ENCODE data around the gene GLT8D2.

GLT8D2 gene

DNA sequence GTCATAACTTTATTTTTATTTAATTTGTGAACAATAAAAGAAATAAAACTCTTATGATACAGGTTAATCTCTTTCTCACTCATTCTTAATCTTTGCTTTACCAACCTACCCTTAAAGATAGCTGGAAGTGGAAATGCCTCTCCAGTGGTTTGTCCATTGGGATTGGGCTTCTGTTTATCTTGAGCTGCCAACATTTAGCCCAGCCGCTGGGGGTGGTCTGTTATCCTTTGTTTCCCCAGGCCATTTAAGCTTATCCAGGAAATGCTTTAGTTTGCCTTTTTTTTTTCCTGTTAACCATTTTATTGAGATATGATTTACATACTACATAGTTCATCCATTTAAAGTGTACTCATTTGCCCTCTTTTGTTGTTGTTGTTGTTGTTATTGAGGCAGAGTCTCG, 76.1 kb downstream of the GLT8D2 start:
- Histone ChIP-seq H3K27me3 (ENCODE audit: control insufficient read depth in 1 of 2, insufficient read depth in 1 of 2, low read length in 2 of 2) (no peaks in the 10 kb centered on the region), H2AFZ (ENCODE audit: low read depth, low read length) (no peak overlapping the region), H3K14ac (ENCODE audit: low read length in 2 of 2) (no peak overlapping the region), H2BK15ac (ENCODE audit: low read depth, poor library complexity, severe bottlenecking) (no peak overlapping the region), H3K9me3 (ENCODE audit: control insufficient read depth, low read length) (no peaks in the 10 kb centered on the region), H3K4me3 (ENCODE audit: insufficient read depth in 1 of 2, low read depth in 1 of 2, low read length in 2 of 2) (no peak overlapping the region), H4K91ac (ENCODE audit: low read length) (no peak overlapping the region), H2BK5ac (ENCODE audit: low read depth, low read length, poor library complexity, severe bottlenecking) (no peak overlapping the region), H2BK12ac (ENCODE audit: low read length in 2 of 2) (no peak overlapping the region), H3K4ac (ENCODE audit: low read depth in 1 of 2, low read length in 2 of 2) (no peak overlapping the region), H4K8ac (ENCODE audit: low read length) (no peak overlapping the region), H3K36me3 (ENCODE audit: control insufficient read depth in 1 of 2, insufficient read depth in 2 of 2, low read depth in 1 of 2, low read length in 2 of 2) (peaks cover 18 to 47% of the 10 kb centered on the region in 2 experiments), H3K18ac (ENCODE audit: low read depth in 1 of 2, low read length in 2 of 2) (no peak overlapping the region), H2BK120ac (ENCODE audit: low read depth, low read length) (no peak overlapping the region), H3K4me1 (ENCODE audit: control insufficient read depth, insufficient read depth, low read depth, low read length) (peaks cover 10% of the 10 kb centered on the region), H3K27ac (ENCODE audit: low read length, poor library complexity, severe bottlenecking) (no peak overlapping the region), H3K79me1 (replicated peaks; ENCODE audit: low read length, poor library complexity, severe bottlenecking) (peaks cover 5% of the 10 kb centered on the region), H2AK5ac (ENCODE audit: low read length, severe bottlenecking) (no peak overlapping the region), H3K23ac (ENCODE audit: low read length in 2 of 2) (peak overlapping the region in 1 of 2 experiments; percentile 9), H3K4me2 (ENCODE audit: low read length, poor library complexity, severe bottlenecking) (no peak overlapping the region), H3K9ac (ENCODE audit: low read length) (no peak overlapping the region)
- DNase-seq: no peak
- 100% methylated on average over 2 of the region's 2 CpGs for WGBS

DNA sequence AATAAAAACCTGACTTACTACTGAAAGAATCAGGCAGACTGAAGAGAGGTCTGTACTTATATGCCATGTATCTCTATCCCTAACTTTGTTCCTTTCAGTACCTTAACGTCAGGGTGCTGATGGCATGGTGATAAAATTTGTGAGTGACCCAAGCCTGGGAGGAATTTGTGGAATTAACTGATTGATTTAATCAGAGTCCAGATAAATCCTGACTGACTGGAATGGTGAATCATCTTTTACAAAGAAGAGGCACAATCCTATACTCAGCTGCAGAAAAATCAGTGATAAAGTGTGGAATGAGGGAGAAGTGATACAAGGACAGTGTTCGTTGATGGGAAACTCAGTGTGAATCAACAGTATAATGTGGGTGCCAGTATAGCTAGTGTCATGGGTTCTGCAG, 80.6 kb downstream of the GLT8D2 start:
- no peak overlapping the region for H2BK12ac ChIP-seq (ENCODE audit: low read length in 2 of 2)
- no peak overlapping the region for H3K14ac ChIP-seq (ENCODE audit: low read length in 2 of 2)
- peaks cover 6 to 25% of the 10 kb centered on the region in 2 experiments for H3K36me3 ChIP-seq (ENCODE audit: control insufficient read depth in 1 of 2, insufficient read depth in 2 of 2, low read depth in 1 of 2, low read length in 2 of 2)
- no peaks in the 10 kb centered on the region for H3K27me3 ChIP-seq (ENCODE audit: control insufficient read depth in 1 of 2, insufficient read depth in 1 of 2, low read length in 2 of 2)
- no peak overlapping the region for H3K18ac ChIP-seq (ENCODE audit: low read depth in 1 of 2, low read length in 2 of 2)
- no peak overlapping the region for H3K23ac ChIP-seq (ENCODE audit: low read length in 2 of 2)
- no peak overlapping the region for H4K91ac ChIP-seq (ENCODE audit: low read length)
- DNase-seq: peak; percentile 19
- no peak overlapping the region for H2BK5ac ChIP-seq (ENCODE audit: low read depth, low read length, poor library complexity, severe bottlenecking)
- H3K4ac ChIP-seq (ENCODE audit: low read depth in 1 of 2, low read length in 2 of 2): no peak overlapping the region
- no peak overlapping the region for H2BK15ac ChIP-seq (ENCODE audit: low read depth, poor library complexity, severe bottlenecking)
- H2BK120ac ChIP-seq (ENCODE audit: low read depth, low read length): no peak overlapping the region
- no peak overlapping the region for H2AK5ac ChIP-seq (ENCODE audit: low read length, severe bottlenecking)
- H2AFZ ChIP-seq (ENCODE audit: low read depth, low read length): no peak overlapping the region
- H3K9me3 ChIP-seq (ENCODE audit: control insufficient read depth, low read length): no peaks in the 10 kb centered on the region
- peak overlapping the region; percentile 26 for H3K9ac ChIP-seq (ENCODE audit: low read length)
- no peak overlapping the region for H4K8ac ChIP-seq (ENCODE audit: low read length)
- peaks cover 1% of the 10 kb centered on the region for H3K79me1 ChIP-seq (replicated peaks; ENCODE audit: low read length, poor library complexity, severe bottlenecking)
- peaks cover 10% of the 10 kb centered on the region for H3K4me1 ChIP-seq (ENCODE audit: control insufficient read depth, insufficient read depth, low read depth, low read length)
- 63% methylated on average over 2 of the region's 2 CpGs for WGBS
- H3K4me2 ChIP-seq (ENCODE audit: low read length, poor library complexity, severe bottlenecking): peak overlapping the region; percentile 7
- peak overlapping the region; percentile 47 for H3K27ac ChIP-seq (ENCODE audit: low read length, poor library complexity, severe bottlenecking)
- no peak overlapping the region for H3K4me3 ChIP-seq (ENCODE audit: insufficient read depth in 1 of 2, low read depth in 1 of 2, low read length in 2 of 2)

DNA sequence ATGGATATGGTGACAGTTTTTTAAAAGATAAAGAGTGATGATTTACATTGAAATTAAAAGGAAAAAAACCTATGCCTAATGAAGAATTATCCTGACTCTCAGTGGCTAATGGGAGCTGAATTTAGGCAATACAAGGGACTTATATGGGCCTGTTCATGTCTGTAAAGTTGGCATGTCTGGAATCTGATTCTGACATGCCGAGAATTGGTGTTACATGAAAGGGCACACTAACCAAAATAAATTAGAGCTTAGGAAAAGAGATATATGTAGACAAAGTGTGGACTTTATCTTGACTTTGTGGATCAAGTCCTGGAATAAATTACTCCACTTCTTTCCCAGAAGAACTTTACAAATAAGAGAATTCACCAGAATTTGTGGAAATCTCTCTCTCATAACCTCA, 83.3 kb downstream of the GLT8D2 start:
- no peak overlapping the region for H2BK15ac ChIP-seq (ENCODE audit: low read depth, poor library complexity, severe bottlenecking)
- no peak overlapping the region for H2AFZ ChIP-seq (ENCODE audit: low read depth, low read length)
- no peak overlapping the region for H3K18ac ChIP-seq (ENCODE audit: low read depth in 1 of 2, low read length in 2 of 2)
- peaks cover 0 to 9% of the 10 kb centered on the region in 2 experiments for H3K36me3 ChIP-seq (ENCODE audit: control insufficient read depth in 1 of 2, insufficient read depth in 2 of 2, low read depth in 1 of 2, low read length in 2 of 2)
- peak overlapping the region; percentile 99 for H3K9ac ChIP-seq (ENCODE audit: low read length)
- H3K27ac ChIP-seq (ENCODE audit: low read length, poor library complexity, severe bottlenecking): peak overlapping the region; percentile 92
- H3K14ac ChIP-seq (ENCODE audit: low read length in 2 of 2): no peak overlapping the region
- H3K23ac ChIP-seq (ENCODE audit: low read length in 2 of 2): no peak overlapping the region
- H4K91ac ChIP-seq (ENCODE audit: low read length): no peak overlapping the region
- peak overlapping the region; percentile 79 for H3K4me2 ChIP-seq (ENCODE audit: low read length, poor library complexity, severe bottlenecking)
- H3K4me1 ChIP-seq (ENCODE audit: control insufficient read depth, insufficient read depth, low read depth, low read length): peaks cover 12% of the 10 kb centered on the region
- peak overlapping the region in 1 of 2 experiments; percentile 99 for H3K4me3 ChIP-seq (ENCODE audit: insufficient read depth in 1 of 2, low read depth in 1 of 2, low read length in 2 of 2)
- H2BK120ac ChIP-seq (ENCODE audit: low read depth, low read length): no peak overlapping the region
- no peak overlapping the region for H3K4ac ChIP-seq (ENCODE audit: low read depth in 1 of 2, low read length in 2 of 2)
- H4K8ac ChIP-seq (ENCODE audit: low read length): no peak overlapping the region
- peaks cover 9% of the 10 kb centered on the region for H3K79me1 ChIP-seq (replicated peaks; ENCODE audit: low read length, poor library complexity, severe bottlenecking)
- H2BK5ac ChIP-seq (ENCODE audit: low read depth, low read length, poor library complexity, severe bottlenecking): no peak overlapping the region
- no peak overlapping the region for H2AK5ac ChIP-seq (ENCODE audit: low read length, severe bottlenecking)
- H2BK12ac ChIP-seq (ENCODE audit: low read length in 2 of 2): no peak overlapping the region
- no peaks in the 10 kb centered on the region for H3K9me3 ChIP-seq (ENCODE audit: control insufficient read depth, low read length)
- no peaks in the 10 kb centered on the region for H3K27me3 ChIP-seq (ENCODE audit: control insufficient read depth in 1 of 2, insufficient read depth in 1 of 2, low read length in 2 of 2)
- peak; percentile 17 for DNase-seq
- 29% methylated on average over 1 of the region's 1 CpG for WGBS

DNA sequence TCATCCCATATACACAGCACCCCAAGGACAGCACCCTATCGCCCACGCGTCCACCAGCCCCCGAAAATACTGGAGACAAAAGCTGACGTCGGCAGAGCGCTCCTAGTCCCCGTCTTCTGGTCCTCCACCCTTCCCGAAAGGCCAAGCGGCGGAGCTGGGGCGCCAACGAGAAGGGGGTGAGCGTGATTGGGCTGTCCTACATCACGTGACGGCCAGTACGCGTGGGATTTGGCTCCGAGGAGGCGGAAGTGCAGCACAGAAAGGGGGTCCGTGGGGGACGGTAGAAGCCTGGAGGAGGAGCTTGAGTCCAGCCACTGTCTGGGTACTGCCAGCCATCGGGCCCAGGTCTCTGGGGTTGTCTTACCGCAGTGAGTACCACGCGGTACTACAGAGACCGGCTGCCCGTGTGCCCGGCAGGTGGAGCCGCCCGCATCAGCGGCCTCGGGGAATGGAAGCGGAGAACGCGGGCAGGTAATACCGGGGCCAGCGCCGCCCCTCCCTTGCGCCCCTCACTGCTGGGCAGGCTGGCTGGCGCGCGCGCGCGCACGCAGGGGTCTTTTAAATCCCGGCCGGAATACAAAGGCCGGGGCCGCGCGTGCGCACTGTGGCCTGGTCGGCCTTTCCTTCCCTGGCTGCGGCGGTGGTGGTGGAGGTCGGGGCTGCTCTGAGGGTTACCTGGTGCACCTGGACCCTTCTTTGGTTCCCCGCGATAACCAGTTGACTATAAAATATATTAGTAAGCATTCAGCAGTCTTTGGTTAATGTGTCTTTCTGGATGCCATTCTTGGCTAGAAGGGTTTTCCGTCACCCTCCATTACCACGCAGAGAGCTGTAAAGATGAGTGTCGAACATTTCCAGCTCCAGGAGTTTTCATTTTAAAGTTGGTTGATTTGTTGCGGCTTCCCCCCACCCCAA, 84.1 kb downstream of the GLT8D2 start, which contains the start of gene TDG:
Gene TDG (plus strand): TSS at position 283 of the 915 bp plus-strand sequence. CDS start 166 bp downstream, at position 449.
- Histone ChIP-seq H3K27ac (ENCODE audit: low read length, poor library complexity, severe bottlenecking) (peak within 1 kb of the TSS; percentile 92), H2BK5ac (ENCODE audit: low read depth, low read length, poor library complexity, severe bottlenecking) (peak within 1 kb of the TSS; percentile 69), H3K9me3 (ENCODE audit: control insufficient read depth, low read length) (no peaks in the 10 kb centered on the region), H2BK12ac (ENCODE audit: low read length in 2 of 2) (no peak within 1 kb of the TSS), H3K27me3 (ENCODE audit: control insufficient read depth in 1 of 2, insufficient read depth in 1 of 2, low read length in 2 of 2) (no peaks in the 10 kb centered on the region), H4K8ac (ENCODE audit: low read length) (peak within 1 kb of the TSS; percentile 99), H3K79me1 (replicated peaks; ENCODE audit: low read length, poor library complexity, severe bottlenecking) (peaks cover 11% of the 10 kb centered on the region), H2AK5ac (ENCODE audit: low read length, severe bottlenecking) (peak within 1 kb of the TSS; percentile 92), H3K4me1 (ENCODE audit: control insufficient read depth, insufficient read depth, low read depth, low read length) (peaks cover 10% of the 10 kb centered on the region), H3K4me3 (ENCODE audit: insufficient read depth in 1 of 2, low read depth in 1 of 2, low read length in 2 of 2) (peak within 1 kb of the TSS; percentile 83 to 99), H3K23ac (ENCODE audit: low read length in 2 of 2) (no peak within 1 kb of the TSS), H3K36me3 (ENCODE audit: control insufficient read depth in 1 of 2, insufficient read depth in 2 of 2, low read depth in 1 of 2, low read length in 2 of 2) (peaks cover 0 to 5% of the 10 kb centered on the region in 2 experiments), H2BK15ac (ENCODE audit: low read depth, poor library complexity, severe bottlenecking) (peak within 1 kb of the TSS; percentile 69), H4K91ac (ENCODE audit: low read length) (peak within 1 kb of the TSS; percentile 94), H3K4me2 (ENCODE audit: low read length, poor library complexity, severe bottlenecking) (peak within 1 kb of the TSS; percentile 86), H3K9ac (ENCODE audit: low read length) (peak within 1 kb of the TSS; percentile 99), H2BK120ac (ENCODE audit: low read depth, low read length) (peak within 1 kb of the TSS; percentile 85), H2AFZ (ENCODE audit: low read depth, low read length) (peak within 1 kb of the TSS; percentile 11), H3K18ac (ENCODE audit: low read depth in 1 of 2, low read length in 2 of 2) (peak within 1 kb of the TSS; percentile 77 to 100), H3K14ac (ENCODE audit: low read length in 2 of 2) (peak within 1 kb of the TSS; percentile 69 to 74), H3K4ac (ENCODE audit: low read depth in 1 of 2, low read length in 2 of 2) (peak within 1 kb of the TSS; percentile 88 to 95)
- WGBS: 2% methylated on average over 57 of the region's 64 CpGs
- DNase-seq: peak; percentile 99
